ENCODE results near the gene FBXO10. TPM values are rescaled to one million over a fixed set of nuclear protein-coding genes. Genes with fewer than 3 reads are reported as not detected.

Gene FBXO10
- total RNA-seq, 1 experiment from 2014 or later: 5.3 TPM

DNA sequence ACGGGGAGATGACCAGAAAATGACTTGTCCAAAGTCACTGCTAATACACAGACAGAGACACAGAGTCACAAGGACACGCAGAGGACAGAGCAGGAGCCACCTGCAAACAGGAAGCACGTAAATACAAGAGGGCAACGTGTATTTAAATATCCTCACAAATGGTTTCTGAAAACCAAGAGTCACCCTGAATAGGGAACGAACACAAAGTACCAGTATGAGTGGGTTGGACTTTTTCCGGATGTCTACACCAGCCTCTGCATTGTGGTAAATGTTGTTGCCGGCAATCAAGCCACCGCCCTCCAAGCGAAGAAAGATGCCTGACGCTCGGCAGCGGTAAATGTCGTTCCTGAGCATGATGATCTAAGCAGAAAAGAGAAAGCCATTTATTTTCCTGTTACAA lies 44.5 kb downstream of the FBXO10 start:
- RAD21 ChIA-PET (ENCODE audit: low non-redundant PET in 1 of 2, low total read pairs in 2 of 2, uncharacterized antibody in 2 of 2, unreplicated experiment in 2 of 2): no interaction called here
- CTCF ChIA-PET: no interaction called here
- Histone ChIP-seq H3K4me3 (replicated peaks in 1 of 2; ENCODE audit: low read depth in 1 of 2, low read length in 2 of 2) (no peak overlapping the region), H3K9me3 (ENCODE audit: control insufficient read depth in 1 of 2, insufficient read depth in 1 of 2, low read depth in 1 of 2, low read length in 2 of 2) (no peaks in the 10 kb centered on the region), H3K9me2 (ENCODE audit: insufficient read depth) (no peaks in the 10 kb centered on the region), H4K20me1 (ENCODE audit: insufficient read depth) (no peaks in the 10 kb centered on the region), H3K4me2 (ENCODE audit: low read length) (no peak overlapping the region), H3K27me3 (ENCODE audit: insufficient read depth, low read length) (no peaks in the 10 kb centered on the region), H3K4me1 (ENCODE audit: control insufficient read depth in 1 of 2, insufficient read depth in 2 of 2, low read length in 2 of 2) (no peaks in the 10 kb centered on the region), H3K36me3 (ENCODE audit: control insufficient read depth in 1 of 2, insufficient read depth in 2 of 2, low read length in 2 of 2) (no peaks in the 10 kb centered on the region), H3K27ac (ENCODE audit: low read depth, low read length) (no peak overlapping the region), H3K79me2 (ENCODE audit: insufficient read depth, low read length) (no peaks in the 10 kb centered on the region), H2AFZ (ENCODE audit: low read depth, low read length, poor library complexity, severe bottlenecking) (no peak overlapping the region), H3K9ac (ENCODE audit: low read length) (no peak overlapping the region)
- ATAC-seq: no peak
- intact Hi-C loops (cut with micrococcal nuclease): no loop called here
- DNase-seq (ENCODE audit: low read depth, low spot score): no peak
- TF ChIP-seq TCF7L2 (IDR thresholded peaks at IDR 0.05; ENCODE audit: borderline replicate concordance, extremely low read depth, insufficient read depth, insufficient read length) (no peak), FOSL1 (IDR thresholded peaks at IDR 0.05; ENCODE audit: low read depth) (no peak), RAD21 (IDR thresholded peaks at IDR 0.05; ENCODE audit: low read depth) (no peak), SP1 (IDR thresholded peaks at IDR 0.05; ENCODE audit: low read depth) (no peak), ELF1 (IDR thresholded peaks at IDR 0.05; ENCODE audit: borderline replicate concordance, low read depth) (no peak), EZH2 (IDR thresholded peaks at IDR 0.05) (no peak), ZFX (IDR thresholded peaks at IDR 0.05) (no peak), POLR2A (IDR thresholded peaks at IDR 0.05; ENCODE audit: borderline replicate concordance, extremely low read depth, insufficient read depth, insufficient read length) (no peak), CBX3 (IDR thresholded peaks at IDR 0.05; ENCODE audit: low read depth) (no peak), CEBPB (IDR thresholded peaks at IDR 0.05; ENCODE audit: low read depth) (no peak), JUND (IDR thresholded peaks at IDR 0.05) (no peak), EGR1 (IDR thresholded peaks at IDR 0.05; ENCODE audit: low read depth) (no peak), YY1 (IDR thresholded peaks at IDR 0.05; ENCODE audit: extremely low read depth, insufficient replicate concordance, low read depth, low read length) (no peak), EZH2phosphoT487 (IDR thresholded peaks at IDR 0.05; ENCODE audit: borderline replicate concordance) (no peak), POLR2AphosphoS5 (IDR thresholded peaks at IDR 0.05; ENCODE audit: low read depth, low read length) (no peak), SIN3A (IDR thresholded peaks at IDR 0.05; ENCODE audit: low read depth) (no peak)
- TF ChIP-seq, protein P1, sequence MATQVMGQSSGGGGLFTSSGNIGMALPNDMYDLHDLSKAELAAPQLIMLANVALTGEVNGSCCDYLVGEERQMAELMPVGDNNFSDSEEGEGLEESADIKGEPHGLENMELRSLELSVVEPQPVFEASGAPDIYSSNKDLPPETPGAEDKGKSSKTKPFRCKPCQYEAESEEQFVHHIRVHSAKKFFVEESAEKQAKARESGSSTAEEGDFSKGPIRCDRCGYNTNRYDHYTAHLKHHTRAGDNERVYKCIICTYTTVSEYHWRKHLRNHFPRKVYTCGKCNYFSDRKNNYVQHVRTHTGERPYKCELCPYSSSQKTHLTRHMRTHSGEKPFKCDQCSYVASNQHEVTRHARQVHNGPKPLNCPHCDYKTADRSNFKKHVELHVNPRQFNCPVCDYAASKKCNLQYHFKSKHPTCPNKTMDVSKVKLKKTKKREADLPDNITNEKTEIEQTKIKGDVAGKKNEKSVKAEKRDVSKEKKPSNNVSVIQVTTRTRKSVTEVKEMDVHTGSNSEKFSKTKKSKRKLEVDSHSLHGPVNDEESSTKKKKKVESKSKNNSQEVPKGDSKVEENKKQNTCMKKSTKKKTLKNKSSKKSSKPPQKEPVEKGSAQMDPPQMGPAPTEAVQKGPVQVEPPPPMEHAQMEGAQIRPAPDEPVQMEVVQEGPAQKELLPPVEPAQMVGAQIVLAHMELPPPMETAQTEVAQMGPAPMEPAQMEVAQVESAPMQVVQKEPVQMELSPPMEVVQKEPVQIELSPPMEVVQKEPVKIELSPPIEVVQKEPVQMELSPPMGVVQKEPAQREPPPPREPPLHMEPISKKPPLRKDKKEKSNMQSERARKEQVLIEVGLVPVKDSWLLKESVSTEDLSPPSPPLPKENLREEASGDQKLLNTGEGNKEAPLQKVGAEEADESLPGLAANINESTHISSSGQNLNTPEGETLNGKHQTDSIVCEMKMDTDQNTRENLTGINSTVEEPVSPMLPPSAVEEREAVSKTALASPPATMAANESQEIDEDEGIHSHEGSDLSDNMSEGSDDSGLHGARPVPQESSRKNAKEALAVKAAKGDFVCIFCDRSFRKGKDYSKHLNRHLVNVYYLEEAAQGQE (IDR thresholded peaks at IDR 0.05; ENCODE audit: low read depth): no peak
- TF ChIP-seq, protein P2, sequence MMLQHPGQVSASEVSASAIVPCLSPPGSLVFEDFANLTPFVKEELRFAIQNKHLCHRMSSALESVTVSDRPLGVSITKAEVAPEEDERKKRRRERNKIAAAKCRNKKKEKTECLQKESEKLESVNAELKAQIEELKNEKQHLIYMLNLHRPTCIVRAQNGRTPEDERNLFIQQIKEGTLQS (IDR thresholded peaks at IDR 0.05): no peak
- TF ChIP-seq, protein P3, sequence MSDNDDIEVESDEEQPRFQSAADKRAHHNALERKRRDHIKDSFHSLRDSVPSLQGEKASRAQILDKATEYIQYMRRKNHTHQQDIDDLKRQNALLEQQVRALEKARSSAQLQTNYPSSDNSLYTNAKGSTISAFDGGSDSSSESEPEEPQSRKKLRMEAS (IDR thresholded peaks at IDR 0.05): no peak
- TF ChIP-seq, protein P4, sequence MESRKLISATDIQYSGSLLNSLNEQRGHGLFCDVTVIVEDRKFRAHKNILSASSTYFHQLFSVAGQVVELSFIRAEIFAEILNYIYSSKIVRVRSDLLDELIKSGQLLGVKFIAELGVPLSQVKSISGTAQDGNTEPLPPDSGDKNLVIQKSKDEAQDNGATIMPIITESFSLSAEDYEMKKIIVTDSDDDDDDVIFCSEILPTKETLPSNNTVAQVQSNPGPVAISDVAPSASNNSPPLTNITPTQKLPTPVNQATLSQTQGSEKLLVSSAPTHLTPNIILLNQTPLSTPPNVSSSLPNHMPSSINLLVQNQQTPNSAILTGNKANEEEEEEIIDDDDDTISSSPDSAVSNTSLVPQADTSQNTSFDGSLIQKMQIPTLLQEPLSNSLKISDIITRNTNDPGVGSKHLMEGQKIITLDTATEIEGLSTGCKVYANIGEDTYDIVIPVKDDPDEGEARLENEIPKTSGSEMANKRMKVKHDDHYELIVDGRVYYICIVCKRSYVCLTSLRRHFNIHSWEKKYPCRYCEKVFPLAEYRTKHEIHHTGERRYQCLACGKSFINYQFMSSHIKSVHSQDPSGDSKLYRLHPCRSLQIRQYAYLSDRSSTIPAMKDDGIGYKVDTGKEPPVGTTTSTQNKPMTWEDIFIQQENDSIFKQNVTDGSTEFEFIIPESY (IDR thresholded peaks at IDR 0.05; ENCODE audit: extremely low read depth, insufficient replicate concordance, low read length): no peak
- no TSS peak for BruUV-seq (replicated peaks)
- POLR2A ChIA-PET: no interaction called here
